Fibroblast of villous mesenchyme (primary cell): ENCODE results near the gene RFX6. TPM values are rescaled to one million over a fixed set of nuclear protein-coding genes. Genes with fewer than 3 reads are reported as not detected.

Experiments used
- DNase-seq: peaks from one replicate; pipeline ENCODE4 v3.0.0-alpha.2; 2010; ENCODE audit warnings: low read depth
- H3K4me3 ChIP-seq: 2 replicates; pipeline ENCODE4 v1.5.1; 2011; ENCODE audit warnings: low read depth, mild to moderate bottlenecking, low read length
- CTCF ChIP-seq: IDR thresholded peaks from 2 replicates; pipeline ENCODE4 v1.5.1; 2012; ENCODE audit warnings: low read depth, mild to moderate bottlenecking, low read length; ENCODE audit not compliant: insufficient read depth
- total RNA-seq: library from RNA; depleted of rRNA; stranded (reverse); fragments of >200 nt; gene quantifications from 2 replicates; pipeline ENCODE4 v1.2.3, GENCODE V29; 2012

Gene RFX6
- total RNA-seq, 1 donor: not detected

- DNase-seq: no peak
- TF ChIP-seq CTCF: no peak
- no peak overlapping the region for H3K4me3 ChIP-seq
These were observed 17.6 kb downstream of the RFX6 start for GRCh38 chr6:116894669-116895068.

GRCh38 chr6:116895935-116896334 is 18.9 kb downstream of the RFX6 start:
- no peak for DNase-seq
- TF ChIP-seq CTCF: no peak
- no peak overlapping the region for H3K4me3 ChIP-seq

GRCh38 chr6:116902634-116903033 is 25.6 kb downstream of the RFX6 start:
- no peak overlapping the region for H3K4me3 ChIP-seq
- no peak for DNase-seq
- TF ChIP-seq CTCF: no peak

- H3K4me3 ChIP-seq: no peak overlapping the region
- no peak for DNase-seq
- no peak for TF ChIP-seq CTCF
These were observed 46.0 kb downstream of the RFX6 start for GRCh38 chr6:116922853-116923548.

GRCh38 chr6:116924245-116924644 is 47.2 kb downstream of the RFX6 start:
- no peak for TF ChIP-seq CTCF
- peak; percentile 2 for DNase-seq
- H3K4me3 ChIP-seq: no peak overlapping the region

- TF ChIP-seq CTCF: no peak
- no peak for DNase-seq
- no peak overlapping the region for H3K4me3 ChIP-seq
These were observed 48.2 kb downstream of the RFX6 start for GRCh38 chr6:116925088-116925794.
